ENCODE data around the gene SPATS2L. TPM values are rescaled to one million over a fixed set of nuclear protein-coding genes. Genes with fewer than 3 reads are reported as not detected.

The SPATS2L gene
- total RNA-seq, 1 experiment from 2014 or later, result 47.3 TPM

DNA sequence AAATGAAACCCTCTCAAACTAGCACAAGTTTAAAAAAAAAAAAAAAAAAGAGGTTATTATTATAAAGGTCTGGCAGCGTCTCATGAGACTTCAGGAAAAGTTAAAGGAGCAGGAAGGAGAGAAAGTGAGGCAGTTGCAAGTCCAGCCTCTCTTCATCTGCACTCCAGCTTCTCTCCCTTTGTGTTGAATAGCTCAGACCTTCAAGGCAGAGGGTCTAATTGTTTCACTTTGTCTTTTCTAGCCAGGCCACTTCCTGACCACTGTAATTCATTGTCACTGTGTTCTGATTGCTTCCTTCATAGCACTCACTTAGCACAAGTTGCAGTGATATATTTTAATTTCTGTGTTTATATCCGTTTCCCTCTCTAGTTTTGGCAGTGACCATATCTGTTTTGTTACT, 99.9 kb downstream of the SPATS2L start:
- Histone ChIP-seq H4K8ac (replicated peaks; ENCODE audit: insufficient read length, low read depth, low read length) (no peak overlapping the region), H3K79me2 (ENCODE audit: insufficient read depth, low read length) (peaks cover 9% of the 10 kb centered on the region; the same call in 1 of the 2 replicates), H4K5ac (ENCODE audit: insufficient read length, low read depth, low read length) (no peak overlapping the region), H3K27me3 (ENCODE audit: insufficient read depth, low read length) (no peaks in the 10 kb centered on the region), H3K23ac (ENCODE audit: insufficient read length, low read depth, low read length) (no peak overlapping the region), H3K79me1 (ENCODE audit: insufficient read depth, low read depth, low read length, poor library complexity, severe bottlenecking) (peaks cover 6% of the 10 kb centered on the region), H4K91ac (ENCODE audit: insufficient read length, low read depth, low read length) (no peak overlapping the region), H4K20me1 (ENCODE audit: control insufficient read depth, insufficient read depth, insufficient read length) (no peaks in the 10 kb centered on the region), H3K9me3 (ENCODE audit: control insufficient read depth, low read depth, low read length) (no peaks in the 10 kb centered on the region), H2AFZ (ENCODE audit: low read length) (no peak overlapping the region), H2BK20ac (ENCODE audit: low read depth, low read length, poor library complexity, severe bottlenecking) (no peak overlapping the region), H3K4me2 (ENCODE audit: insufficient read depth, insufficient read length, low read length) (no peak overlapping the region), H3K14ac (ENCODE audit: insufficient read depth, low read length) (no peak overlapping the region), H2BK5ac (ENCODE audit: insufficient read length, low read length) (no peak overlapping the region), H3K18ac (ENCODE audit: insufficient read length, low read depth, low read length) (no peak overlapping the region), H2AK5ac (ENCODE audit: insufficient read length, low read length) (no peak overlapping the region), H3K4me1 (ENCODE audit: insufficient read depth, low read length) (peaks cover 9% of the 10 kb centered on the region; the same call in 1 of the 2 replicates), H3K23me2 (ENCODE audit: insufficient read length, low read depth, low read length, poor library complexity, severe bottlenecking) (no peaks in the 10 kb centered on the region), H2BK120ac (ENCODE audit: low read depth, low read length, poor library complexity, severe bottlenecking) (no peak overlapping the region), H3K9ac (ENCODE audit: extremely low read depth, insufficient read length, low read length) (no peak overlapping the region), H2BK15ac (ENCODE audit: low read depth, low read length) (no peak overlapping the region), H2BK12ac (ENCODE audit: insufficient read length, low read depth, low read length) (no peak overlapping the region), H3T11ph (ENCODE audit: low read length) (no peak overlapping the region), H3K4ac (ENCODE audit: low read depth, low read length) (no peak overlapping the region), H3K56ac (ENCODE audit: insufficient read length, low read depth, low read length) (no peak overlapping the region), H3K27ac (ENCODE audit: insufficient read length, low read depth, low read length) (no peak overlapping the region)
- DNase-seq, result no peak
- peaks cover 14 to 17% (median 16%) of the 10 kb centered on the region in 3 experiments; a peak in 6 of 7 replicates for H3K36me3 Mint-ChIP-seq (ENCODE audit: insufficient read depth in 1 of 3, low read depth in 3 of 3)
- WGBS (ENCODE audit: extremely low coverage, insufficient read length, low lambda C conversion rate), result no CpG with 5 or more reads among the region's 2 CpGs
- peaks cover 15 to 24% of the 10 kb centered on the region in 2 experiments for H3K4me1 Mint-ChIP-seq
- H3K4me3 Mint-ChIP-seq, result no peak overlapping the region
- H3K27me3 Mint-ChIP-seq (ENCODE audit: low read depth), result no peaks in the 10 kb centered on the region
- TF ChIP-seq, protein P1, sequence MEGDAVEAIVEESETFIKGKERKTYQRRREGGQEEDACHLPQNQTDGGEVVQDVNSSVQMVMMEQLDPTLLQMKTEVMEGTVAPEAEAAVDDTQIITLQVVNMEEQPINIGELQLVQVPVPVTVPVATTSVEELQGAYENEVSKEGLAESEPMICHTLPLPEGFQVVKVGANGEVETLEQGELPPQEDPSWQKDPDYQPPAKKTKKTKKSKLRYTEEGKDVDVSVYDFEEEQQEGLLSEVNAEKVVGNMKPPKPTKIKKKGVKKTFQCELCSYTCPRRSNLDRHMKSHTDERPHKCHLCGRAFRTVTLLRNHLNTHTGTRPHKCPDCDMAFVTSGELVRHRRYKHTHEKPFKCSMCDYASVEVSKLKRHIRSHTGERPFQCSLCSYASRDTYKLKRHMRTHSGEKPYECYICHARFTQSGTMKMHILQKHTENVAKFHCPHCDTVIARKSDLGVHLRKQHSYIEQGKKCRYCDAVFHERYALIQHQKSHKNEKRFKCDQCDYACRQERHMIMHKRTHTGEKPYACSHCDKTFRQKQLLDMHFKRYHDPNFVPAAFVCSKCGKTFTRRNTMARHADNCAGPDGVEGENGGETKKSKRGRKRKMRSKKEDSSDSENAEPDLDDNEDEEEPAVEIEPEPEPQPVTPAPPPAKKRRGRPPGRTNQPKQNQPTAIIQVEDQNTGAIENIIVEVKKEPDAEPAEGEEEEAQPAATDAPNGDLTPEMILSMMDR (conservative IDR thresholded peaks at IDR 0.05), result no peak
- no peaks in the 10 kb centered on the region for H3K9me3 Mint-ChIP-seq
- 0 out of 7 replicates have a peak overlapping the region, but pooled peaks of 1 of the 3 experiments have one; percentile 29 for H3K27ac Mint-ChIP-seq
